K562 (cell line): ENCODE measurements around the gene CTIF. TPM values are rescaled to one million over a fixed set of nuclear protein-coding genes. Genes with fewer than 3 reads are reported as not detected.
A peak's percentile ranks its signal among the peaks of the same experiment; 100 is the strongest.

Source experiments
- ARID2 ChIP-seq: fragments of 450-650 bp; IDR thresholded peaks from 2 replicates; pipeline ENCODE4 v1.6.1; 2017; ENCODE audit warnings: antibody characterized with exemption, mild to moderate bottlenecking
- CREB1 ChIP-seq, 2 experiments: sonication (generic) in 1 of 2; formaldehyde crosslinking in 1 of 2; IDR thresholded peaks; 2 replicates each; pipeline versions ENCODE4 v1.6.1 to v1.8.0; 2012 to 2022; ENCODE audit warnings: inconsistent platforms in 1 of 2, mild to moderate bottlenecking in 1 of 2, missing genetic modification reagents in 1 of 2, moderate library complexity in 1 of 2
- DNMT1 ChIP-seq: fragments of 450-650 bp; IDR thresholded peaks from 2 replicates; pipeline ENCODE4 v1.6.1; 2016; ENCODE audit warnings: antibody characterized with exemption, mild to moderate bottlenecking
- EWSR1 ChIP-seq: fragments of 450-650 bp; IDR thresholded peaks from 2 replicates; pipeline ENCODE4 v1.6.1; 2018; ENCODE audit warnings: borderline replicate concordance, mild to moderate bottlenecking, low read depth, moderate library complexity; ENCODE audit not compliant: partially characterized antibody
- GTF2E2 ChIP-seq: fragments of 200-800 bp; sonication (Bioruptor generic); IDR thresholded peaks from 2 replicates; pipeline ENCODE4 v1.6.1; 2016; ENCODE audit warnings: missing genetic modification characterization, missing compliant biosample characterization
- RBM17 ChIP-seq: fragments of 200-400 bp; formaldehyde crosslinking; IDR thresholded peaks from 2 replicates; pipeline ENCODE4 v1.6.1; 2017; ENCODE audit warnings: low read depth, mild to moderate bottlenecking, low read length, borderline replicate concordance
- RCOR1 ChIP-seq, 2 experiments: IDR thresholded peaks; 2 replicates each; pipeline ENCODE4 v1.6.1; 2012; ENCODE audit warnings: low read depth in 2 of 2, low read length in 2 of 2, borderline replicate concordance in 1 of 2, improper control_type of control experiment in 1 of 2
- SIN3B ChIP-seq: fragments of 450-650 bp; IDR thresholded peaks from 2 replicates; pipeline ENCODE4 v1.6.1; 2017; ENCODE audit warnings: low read depth, mild to moderate bottlenecking, moderate library complexity
- TCF7 ChIP-seq: sonication (generic); IDR thresholded peaks from 2 replicates; pipeline ENCODE4 v1.6.1; 2016; ENCODE audit warnings: antibody characterized with exemption, borderline replicate concordance
- ZNF668 ChIP-seq: fragments of 250-450 bp; sonication (Bioruptor Pico); IDR thresholded peaks from 2 replicates; pipeline ENCODE4 v1.8.0; 2022; ENCODE audit warnings: mild to moderate bottlenecking, inconsistent platforms
- ZNF76 ChIP-seq: fragments of 250-450 bp; sonication (Bioruptor Pico); IDR thresholded peaks from 2 replicates; pipeline ENCODE4 v1.4.0; 2020; ENCODE audit warnings: mild to moderate bottlenecking, moderate library complexity, borderline replicate concordance
- polyA plus RNA-seq, 8 experiments: library from polyadenylated mRNA; depleted of rRNA in 4 of 8; stranded (reverse) in 5 of 8; unstranded in 3 of 8; fragments of >200 nt; fragmentation: Nextera tagmentation in 2 of 8; fragmentation: Illumina TruSeq in 1 of 8; extraction: Ambion mirVana in 2 of 8; extraction: Trizol in 1 of 8; gene quantifications; 2 replicates each; pipeline versions ENCODE4 v1.2.1 to v1.2.3, GENCODE V29; 2011 to 2014; ENCODE audit warnings: inconsistent platforms in 1 of 8, missing spikeins in 1 of 8
- total RNA-seq, 7 experiments: library from RNA; depleted of rRNA in 6 of 7; stranded (reverse); fragments of >200 nt in 6 of 7; fragmentation: Illumina TruSeq in 2 of 7; extraction: Trizol in 2 of 7; gene quantifications; 2 replicates each; pipeline versions ENCODE4 v1.2.1 to v1.2.3, GENCODE V29; 2011 to 2021; ENCODE audit warnings: low replicate concordance in 1 of 7
- TF ChIP-seq, protein P1 (sequence below): sonication (generic); formaldehyde crosslinking; IDR thresholded peaks from 2 replicates; pipeline ENCODE4 v1.4.0; 2020; ENCODE audit warnings: mild to moderate bottlenecking, missing genetic modification reagents
- TF ChIP-seq, protein P2 (sequence below): fragments of 450-650 bp; formaldehyde crosslinking; IDR thresholded peaks from 2 replicates; pipeline ENCODE4 v1.4.0; 2020; ENCODE audit warnings: mild to moderate bottlenecking
- TF ChIP-seq, protein P3 (sequence below): fragments of 250-450 bp; sonication (Bioruptor Pico); IDR thresholded peaks from 2 replicates; pipeline ENCODE4 v1.4.0; 2020
- TF ChIP-seq, protein P4 (sequence below): sonication (generic); formaldehyde crosslinking; IDR thresholded peaks from 2 replicates; pipeline ENCODE4 v1.8.1; 2023; ENCODE audit warnings: mild to moderate bottlenecking, missing genetic modification reagents
- TF ChIP-seq, protein P5 (sequence below): fragments of 450-650 bp; IDR thresholded peaks from one replicate; pipeline ENCODE4 v1.6.1; 2018; ENCODE audit warnings: mild to moderate bottlenecking, moderate library complexity; ENCODE audit not compliant: partially characterized antibody

The CTIF gene
- total and polyA plus RNA-seq, 9 of the 15 experiments (the other 6 are each of a cell fraction or from before 2014, with no cell fraction given): 0.17 to 11.5 (median 2.2) TPM

DNA sequence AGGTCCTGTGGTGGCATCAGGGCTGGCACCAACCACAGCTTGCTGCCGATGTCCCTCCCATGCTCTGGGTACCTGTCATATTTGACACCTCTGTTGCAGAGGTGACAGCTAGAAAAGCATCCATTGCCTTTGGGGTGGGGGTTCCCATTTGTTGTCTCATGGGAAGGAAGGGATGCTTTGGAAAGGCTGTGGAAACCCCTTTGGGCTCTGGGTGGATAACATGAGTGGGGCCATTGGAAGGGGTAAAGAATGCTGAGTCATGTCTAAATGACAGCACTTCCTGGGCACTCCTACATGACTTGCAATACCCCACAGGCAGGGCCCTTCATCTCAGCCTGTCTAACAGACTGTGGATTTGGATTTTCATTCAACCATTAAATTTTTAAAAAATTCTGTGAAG is 27.8 kb downstream of the CTIF start (continued):
- TF ChIP-seq, protein P1, sequence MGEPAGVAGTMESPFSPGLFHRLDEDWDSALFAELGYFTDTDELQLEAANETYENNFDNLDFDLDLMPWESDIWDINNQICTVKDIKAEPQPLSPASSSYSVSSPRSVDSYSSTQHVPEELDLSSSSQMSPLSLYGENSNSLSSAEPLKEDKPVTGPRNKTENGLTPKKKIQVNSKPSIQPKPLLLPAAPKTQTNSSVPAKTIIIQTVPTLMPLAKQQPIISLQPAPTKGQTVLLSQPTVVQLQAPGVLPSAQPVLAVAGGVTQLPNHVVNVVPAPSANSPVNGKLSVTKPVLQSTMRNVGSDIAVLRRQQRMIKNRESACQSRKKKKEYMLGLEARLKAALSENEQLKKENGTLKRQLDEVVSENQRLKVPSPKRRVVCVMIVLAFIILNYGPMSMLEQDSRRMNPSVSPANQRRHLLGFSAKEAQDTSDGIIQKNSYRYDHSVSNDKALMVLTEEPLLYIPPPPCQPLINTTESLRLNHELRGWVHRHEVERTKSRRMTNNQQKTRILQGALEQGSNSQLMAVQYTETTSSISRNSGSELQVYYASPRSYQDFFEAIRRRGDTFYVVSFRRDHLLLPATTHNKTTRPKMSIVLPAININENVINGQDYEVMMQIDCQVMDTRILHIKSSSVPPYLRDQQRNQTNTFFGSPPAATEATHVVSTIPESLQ (CRISPR knock-in tag): no peak
- TF ChIP-seq, protein P2, sequence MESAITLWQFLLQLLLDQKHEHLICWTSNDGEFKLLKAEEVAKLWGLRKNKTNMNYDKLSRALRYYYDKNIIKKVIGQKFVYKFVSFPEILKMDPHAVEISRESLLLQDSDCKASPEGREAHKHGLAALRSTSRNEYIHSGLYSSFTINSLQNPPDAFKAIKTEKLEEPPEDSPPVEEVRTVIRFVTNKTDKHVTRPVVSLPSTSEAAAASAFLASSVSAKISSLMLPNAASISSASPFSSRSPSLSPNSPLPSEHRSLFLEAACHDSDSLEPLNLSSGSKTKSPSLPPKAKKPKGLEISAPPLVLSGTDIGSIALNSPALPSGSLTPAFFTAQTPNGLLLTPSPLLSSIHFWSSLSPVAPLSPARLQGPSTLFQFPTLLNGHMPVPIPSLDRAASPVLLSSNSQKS (CRISPR knock-in tag): no peak
- no peak for TF ChIP-seq ARID2
- no peak for TF ChIP-seq EWSR1
- no peak for TF ChIP-seq SIN3B
- TF ChIP-seq ZNF668 (CRISPR knock-in tag): peak; percentile 49; the same call in 1 of the 2 replicates
- TF ChIP-seq, protein P3, sequence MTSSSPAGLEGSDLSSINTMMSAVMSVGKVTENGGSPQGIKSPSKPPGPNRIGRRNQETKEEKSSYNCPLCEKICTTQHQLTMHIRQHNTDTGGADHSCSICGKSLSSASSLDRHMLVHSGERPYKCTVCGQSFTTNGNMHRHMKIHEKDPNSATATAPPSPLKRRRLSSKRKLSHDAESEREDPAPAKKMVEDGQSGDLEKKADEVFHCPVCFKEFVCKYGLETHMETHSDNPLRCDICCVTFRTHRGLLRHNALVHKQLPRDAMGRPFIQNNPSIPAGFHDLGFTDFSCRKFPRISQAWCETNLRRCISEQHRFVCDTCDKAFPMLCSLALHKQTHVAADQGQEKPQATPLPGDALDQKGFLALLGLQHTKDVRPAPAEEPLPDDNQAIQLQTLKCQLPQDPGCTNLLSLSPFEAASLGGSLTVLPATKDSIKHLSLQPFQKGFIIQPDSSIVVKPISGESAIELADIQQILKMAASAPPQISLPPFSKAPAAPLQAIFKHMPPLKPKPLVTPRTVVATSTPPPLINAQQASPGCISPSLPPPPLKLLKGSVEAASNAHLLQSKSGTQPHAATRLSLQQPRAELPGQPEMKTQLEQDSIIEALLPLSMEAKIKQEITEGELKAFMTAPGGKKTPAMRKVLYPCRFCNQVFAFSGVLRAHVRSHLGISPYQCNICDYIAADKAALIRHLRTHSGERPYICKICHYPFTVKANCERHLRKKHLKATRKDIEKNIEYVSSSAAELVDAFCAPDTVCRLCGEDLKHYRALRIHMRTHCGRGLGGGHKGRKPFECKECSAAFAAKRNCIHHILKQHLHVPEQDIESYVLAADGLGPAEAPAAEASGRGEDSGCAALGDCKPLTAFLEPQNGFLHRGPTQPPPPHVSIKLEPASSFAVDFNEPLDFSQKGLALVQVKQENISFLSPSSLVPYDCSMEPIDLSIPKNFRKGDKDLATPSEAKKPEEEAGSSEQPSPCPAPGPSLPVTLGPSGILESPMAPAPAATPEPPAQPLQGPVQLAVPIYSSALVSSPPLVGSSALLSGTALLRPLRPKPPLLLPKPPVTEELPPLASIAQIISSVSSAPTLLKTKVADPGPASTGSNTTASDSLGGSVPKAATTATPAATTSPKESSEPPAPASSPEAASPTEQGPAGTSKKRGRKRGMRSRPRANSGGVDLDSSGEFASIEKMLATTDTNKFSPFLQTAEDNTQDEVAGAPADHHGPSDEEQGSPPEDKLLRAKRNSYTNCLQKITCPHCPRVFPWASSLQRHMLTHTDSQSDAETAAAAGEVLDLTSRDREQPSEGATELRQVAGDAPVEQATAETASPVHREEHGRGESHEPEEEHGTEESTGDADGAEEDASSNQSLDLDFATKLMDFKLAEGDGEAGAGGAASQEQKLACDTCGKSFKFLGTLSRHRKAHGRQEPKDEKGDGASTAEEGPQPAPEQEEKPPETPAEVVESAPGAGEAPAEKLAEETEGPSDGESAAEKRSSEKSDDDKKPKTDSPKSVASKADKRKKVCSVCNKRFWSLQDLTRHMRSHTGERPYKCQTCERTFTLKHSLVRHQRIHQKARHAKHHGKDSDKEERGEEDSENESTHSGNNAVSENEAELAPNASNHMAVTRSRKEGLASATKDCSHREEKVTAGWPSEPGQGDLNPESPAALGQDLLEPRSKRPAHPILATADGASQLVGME (CRISPR knock-in tag): 0 out of 2 replicates have a peak, but pooled peaks have one; percentile 54
- TF ChIP-seq, protein P4, sequence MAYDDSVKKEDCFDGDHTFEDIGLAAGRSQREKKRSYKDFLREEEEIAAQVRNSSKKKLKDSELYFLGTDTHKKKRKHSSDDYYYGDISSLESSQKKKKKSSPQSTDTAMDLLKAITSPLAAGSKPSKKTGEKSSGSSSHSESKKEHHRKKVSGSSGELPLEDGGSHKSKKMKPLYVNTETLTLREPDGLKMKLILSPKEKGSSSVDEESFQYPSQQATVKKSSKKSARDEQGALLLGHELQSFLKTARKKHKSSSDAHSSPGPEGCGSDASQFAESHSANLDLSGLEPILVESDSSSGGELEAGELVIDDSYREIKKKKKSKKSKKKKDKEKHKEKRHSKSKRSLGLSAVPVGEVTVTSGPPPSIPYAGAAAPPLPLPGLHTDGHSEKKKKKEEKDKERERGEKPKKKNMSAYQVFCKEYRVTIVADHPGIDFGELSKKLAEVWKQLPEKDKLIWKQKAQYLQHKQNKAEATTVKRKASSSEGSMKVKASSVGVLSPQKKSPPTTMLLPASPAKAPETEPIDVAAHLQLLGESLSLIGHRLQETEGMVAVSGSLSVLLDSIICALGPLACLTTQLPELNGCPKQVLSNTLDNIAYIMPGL (CRISPR knock-in tag): no peak
- TF ChIP-seq CREB1 (IDR thresholded peaks at IDR 0.05): no peak
- TF ChIP-seq CREB1 (CRISPR knock-in tag; IDR thresholded peaks at IDR 0.05): no peak
- TF ChIP-seq, protein P5, sequence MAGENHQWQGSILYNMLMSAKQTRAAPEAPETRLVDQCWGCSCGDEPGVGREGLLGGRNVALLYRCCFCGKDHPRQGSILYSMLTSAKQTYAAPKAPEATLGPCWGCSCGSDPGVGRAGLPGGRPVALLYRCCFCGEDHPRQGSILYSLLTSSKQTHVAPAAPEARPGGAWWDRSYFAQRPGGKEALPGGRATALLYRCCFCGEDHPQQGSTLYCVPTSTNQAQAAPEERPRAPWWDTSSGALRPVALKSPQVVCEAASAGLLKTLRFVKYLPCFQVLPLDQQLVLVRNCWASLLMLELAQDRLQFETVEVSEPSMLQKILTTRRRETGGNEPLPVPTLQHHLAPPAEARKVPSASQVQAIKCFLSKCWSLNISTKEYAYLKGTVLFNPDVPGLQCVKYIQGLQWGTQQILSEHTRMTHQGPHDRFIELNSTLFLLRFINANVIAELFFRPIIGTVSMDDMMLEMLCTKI: no peak
- no peak for TF ChIP-seq DNMT1
- TF ChIP-seq GTF2E2: no peak
- no peak for TF ChIP-seq TCF7
- TF ChIP-seq RCOR1 (IDR thresholded peaks at IDR 0.05; ENCODE audit: borderline replicate concordance in 1 of 2, low read depth in 2 of 2, low read length in 2 of 2): no peak
- TF ChIP-seq ZNF76: peak; percentile 82; the same call in 1 of the 2 replicates
- TF ChIP-seq RBM17: no peak
